Neural cell (in vitro differentiated cells): ENCODE data around the gene SHB.

Source experiments
- EZH2 ChIP-seq: fragments of 200-600, 300-800 bp; shearing (Covaris generic), sonication (generic); IDR thresholded peaks from 2 replicates; pipeline ENCODE4 v1.6.1; 2014; ENCODE audit warnings: antibody characterized with exemption, low read length, borderline replicate concordance, mild to moderate bottlenecking; ENCODE audit not compliant: insufficient read depth, poor library complexity, severe bottlenecking
- SMC3 ChIP-seq: fragments of 450-650 bp; conservative IDR thresholded peaks from 2 replicates; pipeline ENCODE4 v1.6.1; 2014; ENCODE audit warnings: antibody characterized with exemption, mild to moderate bottlenecking, moderate library complexity; ENCODE audit not compliant: poor library complexity
- TF ChIP-seq, protein P1 (sequence below): IDR thresholded peaks from 2 replicates; pipeline ENCODE4 v1.6.1; 2012; ENCODE audit warnings: borderline replicate concordance
- TF ChIP-seq, protein P2 (sequence below): fragments of 450-650 bp; IDR thresholded peaks from 2 replicates; pipeline ENCODE4 v1.5.1; 2014; ENCODE audit warnings: antibody characterized with exemption, mild to moderate bottlenecking, moderate library complexity; ENCODE audit not compliant: poor library complexity, severe bottlenecking

DNA sequence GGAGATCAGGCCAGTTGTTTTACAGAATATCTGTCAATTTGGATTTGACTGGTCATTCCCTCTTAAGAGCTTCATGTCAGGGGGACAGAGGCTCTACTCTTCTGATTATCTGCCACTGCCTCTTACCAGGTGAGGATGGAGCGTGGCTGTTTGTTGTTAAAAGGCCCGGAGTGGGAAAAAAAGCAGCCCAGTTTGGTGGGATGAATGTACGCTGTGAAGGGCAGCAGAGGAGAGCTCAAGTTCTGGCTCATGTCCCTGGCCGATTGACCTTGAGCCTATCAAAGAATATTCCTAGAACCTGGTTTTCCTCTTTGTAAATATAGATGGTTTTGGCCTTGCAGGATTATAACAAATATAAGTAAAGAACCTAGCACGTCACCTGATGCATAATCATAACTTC, 16.3 kb upstream of the SHB start:
- TF ChIP-seq, protein P1, sequence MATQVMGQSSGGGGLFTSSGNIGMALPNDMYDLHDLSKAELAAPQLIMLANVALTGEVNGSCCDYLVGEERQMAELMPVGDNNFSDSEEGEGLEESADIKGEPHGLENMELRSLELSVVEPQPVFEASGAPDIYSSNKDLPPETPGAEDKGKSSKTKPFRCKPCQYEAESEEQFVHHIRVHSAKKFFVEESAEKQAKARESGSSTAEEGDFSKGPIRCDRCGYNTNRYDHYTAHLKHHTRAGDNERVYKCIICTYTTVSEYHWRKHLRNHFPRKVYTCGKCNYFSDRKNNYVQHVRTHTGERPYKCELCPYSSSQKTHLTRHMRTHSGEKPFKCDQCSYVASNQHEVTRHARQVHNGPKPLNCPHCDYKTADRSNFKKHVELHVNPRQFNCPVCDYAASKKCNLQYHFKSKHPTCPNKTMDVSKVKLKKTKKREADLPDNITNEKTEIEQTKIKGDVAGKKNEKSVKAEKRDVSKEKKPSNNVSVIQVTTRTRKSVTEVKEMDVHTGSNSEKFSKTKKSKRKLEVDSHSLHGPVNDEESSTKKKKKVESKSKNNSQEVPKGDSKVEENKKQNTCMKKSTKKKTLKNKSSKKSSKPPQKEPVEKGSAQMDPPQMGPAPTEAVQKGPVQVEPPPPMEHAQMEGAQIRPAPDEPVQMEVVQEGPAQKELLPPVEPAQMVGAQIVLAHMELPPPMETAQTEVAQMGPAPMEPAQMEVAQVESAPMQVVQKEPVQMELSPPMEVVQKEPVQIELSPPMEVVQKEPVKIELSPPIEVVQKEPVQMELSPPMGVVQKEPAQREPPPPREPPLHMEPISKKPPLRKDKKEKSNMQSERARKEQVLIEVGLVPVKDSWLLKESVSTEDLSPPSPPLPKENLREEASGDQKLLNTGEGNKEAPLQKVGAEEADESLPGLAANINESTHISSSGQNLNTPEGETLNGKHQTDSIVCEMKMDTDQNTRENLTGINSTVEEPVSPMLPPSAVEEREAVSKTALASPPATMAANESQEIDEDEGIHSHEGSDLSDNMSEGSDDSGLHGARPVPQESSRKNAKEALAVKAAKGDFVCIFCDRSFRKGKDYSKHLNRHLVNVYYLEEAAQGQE = no peak
- TF ChIP-seq SMC3 = no peak
- TF ChIP-seq, protein P2, sequence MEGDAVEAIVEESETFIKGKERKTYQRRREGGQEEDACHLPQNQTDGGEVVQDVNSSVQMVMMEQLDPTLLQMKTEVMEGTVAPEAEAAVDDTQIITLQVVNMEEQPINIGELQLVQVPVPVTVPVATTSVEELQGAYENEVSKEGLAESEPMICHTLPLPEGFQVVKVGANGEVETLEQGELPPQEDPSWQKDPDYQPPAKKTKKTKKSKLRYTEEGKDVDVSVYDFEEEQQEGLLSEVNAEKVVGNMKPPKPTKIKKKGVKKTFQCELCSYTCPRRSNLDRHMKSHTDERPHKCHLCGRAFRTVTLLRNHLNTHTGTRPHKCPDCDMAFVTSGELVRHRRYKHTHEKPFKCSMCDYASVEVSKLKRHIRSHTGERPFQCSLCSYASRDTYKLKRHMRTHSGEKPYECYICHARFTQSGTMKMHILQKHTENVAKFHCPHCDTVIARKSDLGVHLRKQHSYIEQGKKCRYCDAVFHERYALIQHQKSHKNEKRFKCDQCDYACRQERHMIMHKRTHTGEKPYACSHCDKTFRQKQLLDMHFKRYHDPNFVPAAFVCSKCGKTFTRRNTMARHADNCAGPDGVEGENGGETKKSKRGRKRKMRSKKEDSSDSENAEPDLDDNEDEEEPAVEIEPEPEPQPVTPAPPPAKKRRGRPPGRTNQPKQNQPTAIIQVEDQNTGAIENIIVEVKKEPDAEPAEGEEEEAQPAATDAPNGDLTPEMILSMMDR = no peak
- no peak for TF ChIP-seq EZH2
